ENCODE results near the gene LRRC32. TPM values are rescaled to one million over a fixed set of nuclear protein-coding genes. Genes with fewer than 3 reads are reported as not detected.

LRRC32 gene
- total RNA-seq, 1 experiment from 2014 or later = 0.46 TPM

GRCh38 chr11:76680518-76681425 lies 10.2 kb upstream of the LRRC32 start:
- no peak overlapping the region for H3K9ac ChIP-seq (ENCODE audit: extremely low read depth, insufficient read length, low read length)
- no peaks in the 10 kb centered on the region for H3K79me1 ChIP-seq (ENCODE audit: insufficient read depth, low read depth, low read length, poor library complexity, severe bottlenecking)
- H3K56ac ChIP-seq (ENCODE audit: insufficient read length, low read depth, low read length) = no peak overlapping the region
- no peaks in the 10 kb centered on the region for H3K79me2 ChIP-seq (ENCODE audit: insufficient read depth, low read length)
- no CpG with 5 or more reads among the region's 22 CpGs for WGBS (ENCODE audit: extremely low coverage, insufficient read length, low lambda C conversion rate)
- no peaks in the 10 kb centered on the region; a peak in 1 of 5 replicates for H3K9me3 Mint-ChIP-seq
- H2AFZ ChIP-seq (ENCODE audit: low read length) = no peak overlapping the region
- no peak overlapping the region for H4K5ac ChIP-seq (ENCODE audit: insufficient read length, low read depth, low read length)
- H2BK120ac ChIP-seq (ENCODE audit: low read depth, low read length, poor library complexity, severe bottlenecking) = no peak overlapping the region
- H3K9me3 ChIP-seq (ENCODE audit: control insufficient read depth, low read depth, low read length) = no peaks in the 10 kb centered on the region
- no peak overlapping the region for H3K18ac ChIP-seq (ENCODE audit: insufficient read length, low read depth, low read length)
- no peak overlapping the region for H2BK20ac ChIP-seq (ENCODE audit: low read depth, low read length, poor library complexity, severe bottlenecking)
- H2AK5ac ChIP-seq (ENCODE audit: insufficient read length, low read length) = no peak overlapping the region
- no peaks in the 10 kb centered on the region for H3K23me2 ChIP-seq (ENCODE audit: insufficient read length, low read depth, low read length, poor library complexity, severe bottlenecking)
- H3K23ac ChIP-seq (ENCODE audit: insufficient read length, low read depth, low read length) = no peak overlapping the region
- no peak overlapping the region for H3T11ph ChIP-seq (ENCODE audit: low read length)
- no peak overlapping the region for H4K91ac ChIP-seq (ENCODE audit: insufficient read length, low read depth, low read length)
- H3K4me2 ChIP-seq (ENCODE audit: insufficient read depth, insufficient read length, low read length) = no peak overlapping the region
- no peaks in the 10 kb centered on the region for H3K4me1 ChIP-seq (ENCODE audit: insufficient read depth, low read length)
- peaks cover 0 to 5% (median 4%) of the 10 kb centered on the region in 3 experiments; a peak in 2 of 7 replicates for H3K36me3 Mint-ChIP-seq (ENCODE audit: insufficient read depth in 1 of 3, low read depth in 3 of 3)
- H3K27me3 ChIP-seq (ENCODE audit: insufficient read depth, low read length) = no peaks in the 10 kb centered on the region; the same call in 1 of the 2 replicates
- DNase-seq = peak; percentile 88
- H3K4ac ChIP-seq (ENCODE audit: low read depth, low read length) = no peak overlapping the region
- H3K27ac ChIP-seq (ENCODE audit: insufficient read length, low read depth, low read length) = no peak overlapping the region
- H4K8ac ChIP-seq (replicated peaks; ENCODE audit: insufficient read length, low read depth, low read length) = no peak overlapping the region
- no peak overlapping the region for H3K4me3 Mint-ChIP-seq
- H3K4me1 Mint-ChIP-seq = peaks cover 0 to 8% of the 10 kb centered on the region in 2 experiments; a peak in 2 of 4 replicates
- H2BK12ac ChIP-seq (ENCODE audit: insufficient read length, low read depth, low read length) = no peak overlapping the region
- no peak overlapping the region for H3K27ac Mint-ChIP-seq
- peak; percentile 93 for TF ChIP-seq CTCF (conservative IDR thresholded peaks at IDR 0.05)
- no peak overlapping the region for H2BK15ac ChIP-seq (ENCODE audit: low read depth, low read length)
- no peaks in the 10 kb centered on the region for H4K20me1 ChIP-seq (ENCODE audit: control insufficient read depth, insufficient read depth, insufficient read length)
- H3K14ac ChIP-seq (ENCODE audit: insufficient read depth, low read length) = no peak overlapping the region
- H2BK5ac ChIP-seq (ENCODE audit: insufficient read length, low read length) = no peak overlapping the region
- peaks cover 28% of the 10 kb centered on the region for H3K27me3 Mint-ChIP-seq (ENCODE audit: low read depth)

Measured in H9 (cell line).